ENCODE results near the gene CIITA.

DNA sequence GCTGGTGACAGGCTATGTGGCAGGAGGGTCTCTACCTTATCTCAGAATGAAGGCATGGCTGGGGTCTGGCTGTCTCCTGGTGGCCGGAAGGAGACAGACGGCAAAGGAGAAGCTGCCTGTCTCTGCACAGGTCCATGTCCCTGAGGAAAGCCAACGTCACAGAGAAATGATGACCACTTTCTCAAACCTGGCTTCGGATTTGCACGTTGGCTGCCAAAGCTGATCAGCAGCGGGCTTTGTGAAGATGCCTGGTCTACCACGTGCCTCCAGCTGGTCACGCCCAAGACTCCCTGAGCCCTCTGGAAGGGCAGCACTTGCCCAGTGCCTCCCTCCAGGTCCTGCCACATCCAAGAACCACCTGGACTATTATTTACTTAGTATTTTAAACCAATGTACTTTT is 56.9 kb downstream of the CIITA start:
- TF ChIP-seq, protein P1, sequence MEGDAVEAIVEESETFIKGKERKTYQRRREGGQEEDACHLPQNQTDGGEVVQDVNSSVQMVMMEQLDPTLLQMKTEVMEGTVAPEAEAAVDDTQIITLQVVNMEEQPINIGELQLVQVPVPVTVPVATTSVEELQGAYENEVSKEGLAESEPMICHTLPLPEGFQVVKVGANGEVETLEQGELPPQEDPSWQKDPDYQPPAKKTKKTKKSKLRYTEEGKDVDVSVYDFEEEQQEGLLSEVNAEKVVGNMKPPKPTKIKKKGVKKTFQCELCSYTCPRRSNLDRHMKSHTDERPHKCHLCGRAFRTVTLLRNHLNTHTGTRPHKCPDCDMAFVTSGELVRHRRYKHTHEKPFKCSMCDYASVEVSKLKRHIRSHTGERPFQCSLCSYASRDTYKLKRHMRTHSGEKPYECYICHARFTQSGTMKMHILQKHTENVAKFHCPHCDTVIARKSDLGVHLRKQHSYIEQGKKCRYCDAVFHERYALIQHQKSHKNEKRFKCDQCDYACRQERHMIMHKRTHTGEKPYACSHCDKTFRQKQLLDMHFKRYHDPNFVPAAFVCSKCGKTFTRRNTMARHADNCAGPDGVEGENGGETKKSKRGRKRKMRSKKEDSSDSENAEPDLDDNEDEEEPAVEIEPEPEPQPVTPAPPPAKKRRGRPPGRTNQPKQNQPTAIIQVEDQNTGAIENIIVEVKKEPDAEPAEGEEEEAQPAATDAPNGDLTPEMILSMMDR (IDR thresholded peaks at IDR 0.05; ENCODE audit: low read depth, low read length, poor library complexity, severe bottlenecking): no peak
- TF ChIP-seq EZH2phosphoT487 (IDR thresholded peaks at IDR 0.05; ENCODE audit: borderline replicate concordance, low read length): no peak

Data from DOHH2 (cell line).